Lower leg skin (tissue), 3 donors: ENCODE data around the gene ORM2.
"Not testable (repeated sequence)": the region's sequence is repeated elsewhere in the genome, so short reads cannot be mapped to it uniquely, and the experiment has no call there.

Experiments
- POLR2A ChIP-seq, 2 donors: fragments of 450-650 bp; IDR thresholded peaks; one replicate each; pipeline ENCODE4 v1.6.1; 2016 to 2017; ENCODE audit warnings: antibody characterized with exemption in 2 of 2, mild to moderate bottlenecking in 1 of 2, moderate library complexity in 1 of 2
- TF ChIP-seq, protein P1 (sequence below), 3 donors: fragments of 450-650 bp; IDR thresholded peaks; one replicate each; pipeline ENCODE4 v1.5.1; 2016; ENCODE audit warnings: antibody characterized with exemption in 3 of 3, mild to moderate bottlenecking in 3 of 3, moderate library complexity in 2 of 3

DNA sequence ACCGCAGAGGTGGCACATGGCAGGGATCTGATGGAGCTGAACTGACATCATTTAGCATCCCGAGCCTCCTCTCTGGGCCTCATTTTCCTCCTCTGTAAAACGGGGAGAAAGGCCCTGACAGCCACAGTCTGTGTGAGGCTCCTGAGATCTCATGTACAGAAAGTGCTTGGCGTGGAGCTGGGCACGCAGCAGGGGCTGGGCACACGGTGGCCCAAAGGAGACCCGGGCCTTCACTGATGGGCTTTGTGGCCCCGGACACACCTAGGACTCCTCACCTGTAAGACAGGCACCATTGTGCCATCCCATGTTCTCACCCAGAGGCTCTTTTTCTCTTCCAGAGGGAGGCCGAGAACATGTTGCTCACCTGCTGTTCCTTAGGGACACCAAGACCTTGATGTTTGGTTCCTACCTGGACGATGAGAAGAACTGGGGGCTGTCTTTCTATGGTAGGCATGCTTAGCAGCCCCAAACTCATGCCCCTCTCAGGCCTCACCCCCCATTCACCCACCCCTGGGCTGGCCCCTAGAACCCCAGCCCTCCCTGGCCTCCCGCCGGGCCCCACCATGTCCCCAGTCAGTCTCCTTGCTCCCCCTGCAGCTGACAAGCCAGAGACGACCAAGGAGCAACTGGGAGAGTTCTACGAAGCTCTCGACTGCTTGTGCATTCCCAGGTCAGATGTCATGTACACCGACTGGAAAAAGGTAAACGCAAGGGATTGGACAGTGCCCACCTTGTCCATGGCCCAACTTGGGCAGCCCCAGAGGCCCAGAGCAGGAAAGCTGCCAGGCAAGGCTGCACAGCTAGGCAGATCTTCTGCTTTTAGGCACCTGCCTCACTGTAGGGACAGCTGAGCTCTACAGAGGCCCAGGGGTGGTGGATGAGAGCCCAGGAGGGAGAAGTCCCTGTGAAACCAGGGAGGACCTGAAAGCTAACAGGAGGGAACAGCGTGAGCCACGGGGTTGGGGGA, 1.8 kb downstream of the ORM2 start:
- TF ChIP-seq, protein P1, sequence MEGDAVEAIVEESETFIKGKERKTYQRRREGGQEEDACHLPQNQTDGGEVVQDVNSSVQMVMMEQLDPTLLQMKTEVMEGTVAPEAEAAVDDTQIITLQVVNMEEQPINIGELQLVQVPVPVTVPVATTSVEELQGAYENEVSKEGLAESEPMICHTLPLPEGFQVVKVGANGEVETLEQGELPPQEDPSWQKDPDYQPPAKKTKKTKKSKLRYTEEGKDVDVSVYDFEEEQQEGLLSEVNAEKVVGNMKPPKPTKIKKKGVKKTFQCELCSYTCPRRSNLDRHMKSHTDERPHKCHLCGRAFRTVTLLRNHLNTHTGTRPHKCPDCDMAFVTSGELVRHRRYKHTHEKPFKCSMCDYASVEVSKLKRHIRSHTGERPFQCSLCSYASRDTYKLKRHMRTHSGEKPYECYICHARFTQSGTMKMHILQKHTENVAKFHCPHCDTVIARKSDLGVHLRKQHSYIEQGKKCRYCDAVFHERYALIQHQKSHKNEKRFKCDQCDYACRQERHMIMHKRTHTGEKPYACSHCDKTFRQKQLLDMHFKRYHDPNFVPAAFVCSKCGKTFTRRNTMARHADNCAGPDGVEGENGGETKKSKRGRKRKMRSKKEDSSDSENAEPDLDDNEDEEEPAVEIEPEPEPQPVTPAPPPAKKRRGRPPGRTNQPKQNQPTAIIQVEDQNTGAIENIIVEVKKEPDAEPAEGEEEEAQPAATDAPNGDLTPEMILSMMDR (IDR thresholded peaks at IDR 0.05): not testable (repeated sequence)
- TF ChIP-seq POLR2A (IDR thresholded peaks at IDR 0.05): not testable (repeated sequence)
